HG03159 (cell line): ENCODE results near the gene ELMO1.

Experiments used
- ATAC-seq: cut with Tn5 transposase; IDR thresholded peaks from one replicate; pipeline ENCODE4 v1.9.1; 2021; ENCODE audit warnings: mild to moderate bottlenecking, moderate library complexity; ENCODE audit not compliant: unreplicated experiment

Gene ELMO1

DNA sequence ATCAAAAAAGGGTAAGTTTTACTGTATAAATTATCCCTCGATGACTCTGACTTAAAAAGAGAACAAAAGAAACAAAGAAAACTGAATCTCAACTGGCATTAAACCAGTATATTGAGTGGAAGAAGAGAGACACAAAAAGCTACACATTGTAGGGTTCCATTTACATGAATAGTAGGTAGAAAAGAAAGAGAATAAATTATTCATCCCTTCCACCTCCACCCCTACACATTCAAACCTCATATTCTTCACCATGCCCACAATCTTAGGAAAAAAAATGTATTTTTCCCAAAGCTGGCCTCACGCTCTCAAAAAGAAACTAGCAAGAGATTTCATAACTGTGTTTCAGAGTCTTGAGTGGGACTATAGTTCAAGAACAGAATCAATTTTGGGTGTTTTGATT is 377.5 kb downstream of the ELMO1 start:
- no peak for ATAC-seq

DNA sequence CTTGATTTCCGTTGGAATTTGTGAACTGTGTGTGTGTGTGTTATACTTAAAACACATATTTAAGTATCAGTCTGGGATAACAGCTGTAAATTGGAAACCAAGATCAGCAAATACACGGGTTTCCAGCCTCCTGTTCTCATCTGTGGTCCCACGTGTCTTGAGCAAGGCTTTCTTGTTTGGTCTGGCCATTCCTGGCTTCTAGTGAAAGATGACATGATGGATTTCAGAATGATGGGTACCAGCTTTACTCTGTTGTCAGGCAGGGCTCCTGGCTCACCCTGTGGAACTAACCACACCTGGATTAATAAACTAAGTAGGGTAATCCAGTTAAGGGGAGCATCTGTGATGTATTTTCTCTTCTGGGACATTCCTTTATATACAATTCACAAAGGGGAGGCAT is 378.2 kb downstream of the ELMO1 start:
- no peak for ATAC-seq

DNA sequence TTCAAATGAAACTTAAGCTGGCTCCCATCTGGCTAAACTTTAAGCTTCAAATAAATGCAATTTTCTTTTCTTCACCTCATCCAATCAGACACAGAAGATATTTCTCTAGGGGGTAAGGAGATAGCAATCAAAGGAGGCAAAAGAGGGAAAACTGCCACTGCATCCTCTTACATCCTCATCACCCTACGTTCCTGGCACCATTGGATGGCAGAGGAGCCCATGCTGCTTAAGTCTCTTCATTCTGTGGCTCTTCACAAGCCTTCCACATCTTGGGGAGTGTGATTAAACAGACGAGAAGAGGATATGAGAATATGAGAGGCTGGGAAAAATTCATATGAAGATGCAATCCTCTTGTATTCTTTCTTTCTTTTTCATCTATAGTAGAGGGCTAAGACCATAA is 378.6 kb downstream of the ELMO1 start:
- no peak for ATAC-seq

DNA sequence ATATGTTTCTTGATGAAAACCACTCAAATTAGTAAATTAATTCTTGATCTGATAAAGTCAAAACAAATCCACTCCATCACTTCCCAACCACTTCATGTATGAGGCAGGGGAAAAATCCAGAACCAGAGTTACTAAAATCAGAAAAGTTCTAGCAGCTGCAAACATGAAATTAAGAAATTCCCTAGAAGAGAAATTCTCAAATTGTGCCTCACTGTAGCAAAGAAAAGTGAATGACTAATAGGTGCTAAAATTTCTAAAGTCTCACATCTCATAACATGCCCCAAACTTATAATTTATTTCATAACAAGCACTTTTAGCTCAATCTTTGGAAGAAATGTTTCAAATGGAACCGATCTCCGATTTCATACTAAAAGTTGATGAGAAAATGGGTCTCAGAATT is 379.3 kb downstream of the ELMO1 start:
- ATAC-seq = no peak

DNA sequence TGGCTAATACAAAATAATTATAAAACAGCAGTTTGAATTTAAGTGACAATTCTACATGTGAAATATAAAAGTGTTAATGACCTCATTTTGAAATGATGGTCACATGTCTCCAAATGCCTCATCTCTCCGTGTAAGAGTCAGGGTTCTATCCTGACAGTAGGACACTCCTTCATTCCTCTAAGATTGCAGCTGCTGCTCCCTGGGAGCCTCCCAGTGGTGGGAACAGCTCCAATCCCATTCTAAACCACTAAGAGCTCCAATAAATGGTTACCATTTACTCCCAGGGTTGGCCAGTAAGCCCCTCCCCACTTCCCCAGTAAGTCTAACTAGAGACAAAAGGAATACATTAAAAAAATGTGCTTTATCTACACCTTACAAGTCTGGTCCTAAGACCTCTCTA is 379.8 kb downstream of the ELMO1 start:
- no peak for ATAC-seq

DNA sequence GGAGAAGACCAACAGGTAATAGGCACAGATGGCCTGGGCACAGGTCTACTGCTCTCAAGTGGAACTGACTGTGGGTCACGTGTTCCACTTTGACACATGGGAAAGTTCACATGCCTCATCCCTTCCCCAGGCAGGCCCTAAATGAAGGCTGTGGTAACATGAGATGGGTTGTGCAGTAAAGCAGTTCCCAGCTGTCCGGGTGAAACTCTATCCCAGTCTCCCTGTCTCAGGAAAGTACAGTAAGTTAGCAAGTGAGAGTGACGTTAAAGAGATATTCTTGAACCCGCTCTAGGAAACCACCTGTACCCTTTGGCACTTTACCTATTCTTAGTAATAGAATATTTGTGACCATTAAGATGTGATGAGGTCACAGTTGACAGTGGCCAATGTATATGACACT is 380.6 kb downstream of the ELMO1 start:
- ATAC-seq = no peak

DNA sequence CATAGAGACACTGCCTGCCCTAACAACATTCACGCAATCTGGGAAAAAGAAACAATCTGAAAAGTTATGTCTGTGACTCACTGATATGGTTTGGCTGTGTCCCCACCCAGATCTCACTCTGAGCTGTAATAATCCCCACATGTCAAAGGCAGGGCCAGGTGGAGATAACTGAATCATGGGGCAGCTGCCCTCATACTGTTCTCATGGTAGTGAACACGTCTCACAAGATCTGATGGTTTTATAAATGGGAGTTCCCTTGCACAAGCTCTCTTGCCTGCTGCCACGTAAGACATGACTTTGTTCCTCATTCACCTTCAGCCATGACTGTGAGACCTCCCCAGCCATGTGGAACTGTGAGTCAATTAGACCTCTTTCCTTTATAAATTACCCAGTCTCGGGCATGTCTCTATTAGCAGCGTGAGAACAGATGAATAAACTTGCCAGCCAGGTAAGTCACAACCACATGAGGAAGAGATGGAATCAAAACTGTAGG is 382.8 kb downstream of the ELMO1 start:
- peak; percentile 64 for ATAC-seq

DNA sequence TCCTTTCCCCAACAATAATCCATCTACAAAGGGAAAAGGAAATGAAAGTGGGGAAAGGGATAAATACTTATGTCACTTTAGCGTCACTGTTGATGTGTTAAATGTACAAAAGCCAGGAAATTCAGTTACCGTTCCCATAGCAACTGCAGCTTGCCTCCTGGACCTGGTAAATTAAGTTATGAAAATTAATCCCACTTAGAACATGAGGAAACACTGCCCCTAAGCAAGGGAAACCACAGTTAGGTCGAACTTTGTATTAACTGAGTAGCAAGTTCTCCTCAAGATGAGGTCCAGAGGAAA is 386.2 kb downstream of the ELMO1 start:
- ATAC-seq = no peak

DNA sequence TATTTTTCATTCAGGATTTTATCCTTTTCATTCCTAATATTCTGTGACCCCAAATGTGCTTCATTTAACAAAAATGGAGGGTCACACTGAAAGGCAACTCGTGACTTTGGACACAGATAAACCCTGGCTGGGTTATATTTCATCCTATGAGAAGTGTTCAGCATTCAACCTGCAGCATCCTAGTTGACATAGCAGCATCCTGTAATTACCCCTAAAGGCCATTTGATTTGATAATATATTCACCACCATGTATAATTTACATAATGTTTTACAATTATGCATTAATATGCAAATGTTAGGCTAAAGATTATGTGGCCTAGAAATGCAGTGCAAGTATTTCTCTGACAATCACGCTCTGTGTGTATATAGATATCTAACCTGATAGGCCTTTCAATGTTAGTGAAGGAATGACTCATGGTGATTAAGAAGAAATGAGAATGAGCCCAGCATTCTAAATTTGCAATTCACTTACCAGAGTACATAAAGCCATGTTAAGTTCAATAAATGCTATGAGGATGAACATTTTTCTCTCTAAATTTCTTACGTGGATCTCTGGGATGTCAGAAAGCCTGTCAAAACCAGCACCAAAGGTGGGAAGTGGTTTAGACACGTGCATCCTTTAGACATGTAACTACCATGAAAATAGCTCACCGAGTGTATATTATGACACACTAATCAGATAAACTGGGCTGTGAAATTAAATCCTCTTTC is 386.7 kb downstream of the ELMO1 start:
- ATAC-seq = no peak

DNA sequence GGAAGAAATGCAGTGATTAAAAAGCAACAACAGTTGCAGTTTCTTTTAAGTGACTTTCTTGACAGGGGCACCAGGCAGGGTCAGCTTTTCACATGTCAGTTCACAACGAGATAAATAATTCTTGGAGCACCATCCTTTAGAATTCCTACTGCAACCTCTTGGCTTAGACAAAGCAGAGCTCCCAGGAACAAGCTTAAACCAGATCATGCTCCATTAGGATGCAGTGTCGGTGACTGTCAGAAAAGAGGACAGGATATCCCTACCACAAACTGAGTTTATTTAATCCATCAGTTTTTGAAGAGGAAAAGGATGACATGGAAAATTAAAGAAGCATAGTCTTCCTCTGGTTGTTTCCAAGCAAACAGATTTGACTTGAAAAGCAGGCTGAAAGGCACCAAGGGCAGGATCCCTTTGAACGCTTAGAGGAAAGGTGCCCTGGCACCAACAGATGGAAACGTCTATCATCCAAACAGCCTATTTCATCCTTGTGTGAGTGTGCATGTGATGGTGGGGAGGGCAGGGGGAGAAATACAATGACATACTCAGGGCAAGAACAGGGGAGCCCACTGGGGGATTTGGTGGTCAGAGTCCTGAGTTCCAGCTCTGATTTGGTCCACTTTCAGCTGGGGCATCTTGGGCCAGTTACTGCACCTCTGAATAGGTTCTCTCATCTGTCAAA is 392.3 kb downstream of the ELMO1 start:
- ATAC-seq = no peak

DNA sequence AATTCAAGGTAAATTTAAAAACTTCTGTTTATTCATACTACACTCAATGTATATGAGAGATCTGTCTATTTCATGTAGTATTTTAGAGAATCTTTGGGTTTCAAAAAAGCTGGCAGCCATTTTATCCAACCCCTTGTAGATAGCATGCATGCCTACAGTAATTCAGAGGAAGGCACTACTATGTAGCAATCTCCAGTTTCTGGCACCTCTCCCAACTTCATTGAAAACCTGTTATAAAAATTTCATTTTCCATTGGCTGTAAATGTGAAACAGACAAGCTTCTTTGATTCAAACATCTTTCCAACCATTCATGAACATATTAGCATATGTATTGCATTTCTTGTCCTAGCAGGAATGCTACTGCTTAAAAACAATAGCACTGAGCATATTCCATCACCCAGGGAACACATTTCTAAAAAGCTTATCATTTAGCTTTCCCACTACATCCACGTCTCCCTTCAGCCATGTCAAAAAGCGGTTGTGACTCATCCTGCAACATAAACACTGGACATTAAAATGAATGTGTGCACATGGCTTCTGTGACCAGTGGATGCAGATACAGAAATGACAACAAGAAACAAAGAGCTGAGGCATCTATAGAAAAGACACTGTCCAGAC is 393.9 kb downstream of the ELMO1 start:
- no peak for ATAC-seq

DNA sequence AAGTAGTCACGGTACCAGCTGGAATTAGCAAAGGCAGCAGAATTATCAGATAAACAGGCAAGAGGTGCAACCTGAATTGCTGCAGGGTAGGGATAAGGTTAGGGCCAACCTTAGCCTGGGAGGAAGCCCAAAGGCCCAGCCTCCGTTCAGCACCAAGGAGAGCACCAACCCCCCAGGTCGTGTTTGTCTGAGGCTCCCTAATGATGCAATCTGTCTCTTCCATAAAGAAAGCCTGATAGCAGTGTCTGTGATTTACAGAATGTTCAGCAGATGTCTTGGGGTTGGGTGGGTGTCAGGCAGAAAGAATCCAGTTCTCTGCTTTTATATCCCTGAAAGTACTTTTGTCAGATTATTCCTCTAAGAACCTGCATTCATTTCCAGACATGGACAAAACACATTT is 396.0 kb downstream of the ELMO1 start:
- no peak for ATAC-seq

DNA sequence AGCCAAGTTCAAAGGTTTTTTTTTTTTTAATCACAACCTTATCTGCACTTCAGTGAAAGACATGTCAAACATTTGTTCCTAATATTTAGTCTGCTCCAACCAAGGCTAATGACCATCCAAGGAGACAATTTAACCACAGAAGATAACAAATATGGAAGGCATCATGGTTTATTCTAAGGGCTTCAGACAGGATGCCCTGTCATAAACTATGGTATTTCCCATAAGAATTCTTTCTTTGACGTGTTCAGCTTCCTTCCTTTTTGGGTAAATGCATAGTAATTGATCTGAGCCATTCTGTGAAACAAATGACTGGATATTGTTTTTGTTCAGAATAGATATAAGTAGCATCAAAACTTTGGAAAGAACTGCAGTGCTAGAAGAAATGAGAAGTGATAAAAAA is 397.9 kb downstream of the ELMO1 start:
- ATAC-seq = no peak

DNA sequence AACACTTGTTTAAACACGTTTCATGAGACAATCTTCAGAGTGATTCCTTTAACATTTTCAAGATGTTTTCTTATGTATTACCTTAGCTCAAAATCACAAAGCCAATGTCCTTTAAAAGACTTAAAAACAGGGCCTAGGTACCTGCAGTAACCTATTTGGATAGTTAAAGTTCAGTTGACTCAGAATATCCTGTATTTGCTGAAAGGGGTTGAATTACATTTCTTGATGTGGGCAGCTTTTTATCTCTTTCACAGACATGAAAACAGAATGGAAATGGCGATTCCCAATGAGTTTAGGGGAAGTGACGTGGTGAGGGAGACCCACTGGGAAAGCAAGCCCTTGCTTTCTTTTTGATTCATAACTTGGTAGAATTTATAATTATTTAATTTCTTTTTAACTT is 400.0 kb downstream of the ELMO1 start:
- ATAC-seq = no peak

DNA sequence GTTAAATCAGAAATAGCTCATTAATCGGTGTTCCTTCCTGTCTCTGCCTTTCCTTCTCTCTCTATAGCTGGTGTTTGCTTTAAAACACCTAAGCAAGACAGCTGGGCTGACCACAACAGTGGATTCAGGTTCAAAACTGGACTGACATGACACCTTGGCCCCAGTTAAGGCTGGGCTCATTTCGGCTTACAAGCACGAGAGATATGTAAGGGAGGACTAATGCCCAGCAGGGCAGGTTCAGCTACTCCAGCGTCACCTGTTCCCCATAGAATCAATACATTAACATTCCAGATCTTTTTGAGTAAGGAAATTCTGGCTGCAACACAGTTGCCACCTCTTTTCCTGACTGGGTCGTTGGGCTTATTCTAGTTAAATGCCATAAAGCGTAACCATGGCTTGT is 401.4 kb downstream of the ELMO1 start:
- no peak for ATAC-seq

DNA sequence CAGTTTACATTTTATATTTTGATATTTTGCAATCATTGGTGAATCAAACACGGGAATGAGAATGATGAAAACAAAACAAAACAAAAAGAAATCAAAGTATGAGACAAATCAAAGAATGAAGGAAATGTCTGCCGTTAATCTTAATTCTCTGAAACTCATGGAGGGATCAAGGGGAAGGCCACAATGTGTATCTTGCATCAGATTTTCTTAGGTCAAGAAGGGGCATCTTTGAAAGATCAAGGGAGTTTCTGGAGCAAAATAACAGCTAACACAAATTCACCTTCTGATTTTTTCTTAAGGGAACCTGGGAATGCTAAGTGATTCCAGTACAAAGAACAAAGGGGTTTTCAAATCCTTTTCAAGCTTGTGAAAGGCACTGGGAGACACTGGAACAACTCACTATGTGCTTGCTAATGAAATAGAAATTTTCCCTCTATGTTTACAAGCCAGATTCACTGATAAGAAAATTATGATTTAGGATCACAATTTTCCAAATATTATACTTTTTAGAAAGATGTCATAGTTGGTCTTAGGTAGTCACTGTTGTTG is 402.1 kb downstream of the ELMO1 start:
- ATAC-seq = no peak

DNA sequence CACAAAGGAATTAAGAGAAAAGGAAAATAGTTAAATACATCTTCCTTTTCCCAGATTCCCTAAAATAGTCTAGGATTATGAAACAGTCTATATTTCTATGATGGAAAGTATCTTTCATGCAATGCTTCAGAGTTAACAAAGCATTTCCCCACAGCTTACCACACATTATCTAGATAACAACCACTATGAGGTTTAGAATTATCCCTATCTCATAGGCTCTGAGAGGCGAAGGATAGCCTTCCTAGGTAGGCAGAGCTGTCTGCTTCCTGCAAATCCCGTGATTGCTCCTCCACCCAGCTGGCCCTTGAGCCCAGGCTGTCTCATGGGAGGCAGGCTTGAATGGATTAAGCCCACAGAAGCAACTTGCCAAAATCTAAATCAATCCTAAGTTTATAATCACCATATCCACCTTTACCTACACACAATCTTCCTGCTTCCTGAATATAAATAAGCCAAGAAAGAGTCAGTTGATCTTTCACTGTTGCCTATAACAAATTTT is 402.9 kb downstream of the ELMO1 start:
- ATAC-seq = no peak

DNA sequence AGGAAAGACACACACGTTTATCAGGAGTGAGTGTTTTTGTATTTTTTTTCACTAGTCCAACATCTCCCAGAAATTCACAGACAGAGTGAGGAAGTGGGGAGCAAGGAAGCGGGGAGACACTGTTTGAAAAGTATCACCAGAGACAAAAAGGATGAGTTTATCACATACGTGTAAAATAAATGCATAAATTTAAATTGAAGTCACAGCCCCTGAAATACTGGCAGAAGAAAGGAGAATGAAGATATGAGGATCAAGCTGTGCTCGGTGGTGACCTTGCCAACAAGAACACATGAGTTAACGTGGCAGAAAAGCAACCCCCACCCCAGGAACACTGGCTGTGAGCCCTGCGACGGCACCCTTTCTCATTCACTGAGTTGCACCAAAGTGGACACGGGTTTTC is 407.2 kb downstream of the ELMO1 start:
- no peak for ATAC-seq

DNA sequence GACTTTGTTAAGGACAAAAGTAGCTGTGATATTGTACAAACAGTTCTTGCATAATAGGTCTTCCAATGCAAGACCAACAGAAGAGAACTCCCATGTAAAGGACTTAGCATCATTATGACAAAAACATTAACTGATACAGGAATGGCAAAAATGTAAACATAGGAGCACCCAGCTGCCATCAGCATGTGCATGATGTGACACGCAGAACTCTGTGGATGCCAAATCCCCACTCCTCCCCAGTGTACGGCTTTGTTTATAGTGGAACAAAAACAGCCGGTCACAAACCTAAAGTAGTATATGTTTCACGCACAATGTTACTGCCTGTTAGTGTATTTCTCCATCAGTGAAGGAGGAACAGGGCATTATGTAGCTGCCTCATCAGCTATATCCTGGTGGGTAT is 408.3 kb downstream of the ELMO1 start:
- ATAC-seq = no peak

DNA sequence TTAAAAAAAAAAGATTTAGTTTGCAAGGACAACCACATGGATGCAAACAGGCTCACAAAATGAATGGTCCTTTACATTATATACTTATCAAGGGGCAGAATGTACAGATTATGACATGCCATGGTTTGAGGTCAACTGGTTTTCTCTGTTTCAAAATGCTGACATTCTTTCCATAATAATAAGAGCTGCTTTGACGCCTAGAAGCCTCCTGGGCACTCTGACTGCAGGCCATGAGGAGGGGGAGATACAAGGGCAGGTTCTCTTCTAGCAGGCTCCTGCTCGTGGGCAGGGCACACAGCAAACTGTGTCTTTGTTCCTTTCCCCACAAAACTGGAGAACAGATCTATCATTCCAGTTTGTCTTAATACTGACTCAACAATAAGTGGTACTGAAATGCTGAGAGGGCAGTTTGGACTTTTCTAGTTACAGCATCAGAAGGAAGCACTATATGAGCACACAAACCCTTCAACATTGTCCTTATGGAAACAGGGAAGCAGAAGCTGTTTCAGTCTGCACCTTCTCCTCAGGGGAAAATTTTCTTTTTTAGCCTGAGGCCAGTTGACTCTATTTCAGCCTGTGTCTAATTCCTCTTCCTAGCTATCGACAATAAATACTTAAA is 409.4 kb downstream of the ELMO1 start:
- no peak for ATAC-seq

DNA sequence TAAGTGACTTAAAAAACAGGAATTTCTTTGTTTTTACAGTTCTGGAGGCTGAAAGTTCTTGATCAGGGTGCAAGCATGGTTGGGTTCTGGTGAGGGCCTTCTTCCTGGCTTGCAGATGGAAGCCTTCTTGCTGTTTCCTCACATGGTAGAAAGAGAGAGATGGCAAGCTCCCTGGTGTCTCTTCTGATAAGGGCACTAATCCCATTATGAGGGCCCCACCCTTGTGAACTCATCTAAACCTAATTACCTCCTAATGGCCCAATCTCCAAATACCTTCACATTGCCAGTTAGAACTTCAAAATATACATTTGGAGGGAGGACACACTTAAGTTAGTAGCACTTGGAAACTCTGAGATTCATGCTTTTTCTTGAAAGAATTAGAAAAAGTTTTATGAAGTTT is 410.0 kb downstream of the ELMO1 start:
- ATAC-seq = no peak

DNA sequence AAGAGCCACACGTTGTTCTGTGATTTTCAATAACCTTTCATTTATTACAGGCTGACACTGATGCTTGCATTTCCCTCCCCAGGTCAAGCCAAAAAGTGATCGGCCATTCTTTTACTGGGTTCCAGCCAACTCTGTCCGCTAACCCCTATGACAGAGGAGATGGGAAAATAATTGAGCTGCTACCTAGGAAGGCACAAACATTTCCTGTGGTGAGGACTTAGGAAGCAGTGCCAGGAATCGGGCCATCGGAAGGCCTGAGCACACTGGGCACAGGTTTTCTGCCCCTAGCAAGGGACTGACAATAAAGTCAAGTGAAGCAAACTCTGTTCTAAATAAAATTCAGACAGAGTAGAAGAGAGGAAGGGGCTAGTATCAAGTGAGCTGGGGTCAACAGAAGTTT is 411.4 kb downstream of the ELMO1 start:
- no peak for ATAC-seq
